Measurements from ENCODE around the gene IL17RA. TPM values are rescaled to one million over a fixed set of nuclear protein-coding genes. Genes with fewer than 3 reads are reported as not detected.

Gene IL17RA
- 0.26 TPM in 1 of 2 replicates, not detected in the other for polyA plus RNA-seq

DNA sequence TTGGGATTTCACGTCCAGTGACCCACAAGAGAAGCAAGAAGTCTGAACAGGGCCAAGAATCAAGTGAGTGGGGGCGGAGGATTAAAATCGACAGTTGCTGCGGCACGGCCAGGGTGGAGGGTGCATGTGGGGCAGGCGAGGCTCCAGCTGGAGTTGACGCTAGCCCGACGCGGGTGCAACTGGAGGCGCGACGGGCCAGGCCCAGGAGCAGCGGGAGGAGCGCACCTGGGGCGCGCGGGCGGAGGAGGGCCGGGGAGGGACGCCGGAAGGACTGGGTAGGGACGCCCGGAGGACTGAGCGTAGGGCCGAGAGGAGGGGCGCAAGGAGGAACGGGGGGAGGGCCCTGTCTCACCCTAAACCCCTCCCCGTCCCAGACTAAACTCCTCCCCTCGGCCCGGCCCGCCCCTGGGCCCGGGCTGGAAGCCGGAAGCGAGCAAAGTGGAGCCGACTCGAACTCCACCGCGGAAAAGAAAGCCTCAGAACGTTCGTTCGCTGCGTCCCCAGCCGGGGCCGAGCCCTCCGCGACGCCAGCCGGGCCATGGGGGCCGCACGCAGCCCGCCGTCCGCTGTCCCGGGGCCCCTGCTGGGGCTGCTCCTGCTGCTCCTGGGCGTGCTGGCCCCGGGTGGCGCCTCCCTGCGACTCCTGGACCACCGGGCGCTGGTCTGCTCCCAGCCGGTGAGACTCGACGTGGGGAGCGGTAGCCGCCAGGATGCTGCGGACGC, at the start of gene IL17RA:
Gene IL17RA, plus strand, starts transcription at position 447 of the 723 bp plus-strand sequence. Its CDS starts 92 bp downstream, at position 539.

DNA sequence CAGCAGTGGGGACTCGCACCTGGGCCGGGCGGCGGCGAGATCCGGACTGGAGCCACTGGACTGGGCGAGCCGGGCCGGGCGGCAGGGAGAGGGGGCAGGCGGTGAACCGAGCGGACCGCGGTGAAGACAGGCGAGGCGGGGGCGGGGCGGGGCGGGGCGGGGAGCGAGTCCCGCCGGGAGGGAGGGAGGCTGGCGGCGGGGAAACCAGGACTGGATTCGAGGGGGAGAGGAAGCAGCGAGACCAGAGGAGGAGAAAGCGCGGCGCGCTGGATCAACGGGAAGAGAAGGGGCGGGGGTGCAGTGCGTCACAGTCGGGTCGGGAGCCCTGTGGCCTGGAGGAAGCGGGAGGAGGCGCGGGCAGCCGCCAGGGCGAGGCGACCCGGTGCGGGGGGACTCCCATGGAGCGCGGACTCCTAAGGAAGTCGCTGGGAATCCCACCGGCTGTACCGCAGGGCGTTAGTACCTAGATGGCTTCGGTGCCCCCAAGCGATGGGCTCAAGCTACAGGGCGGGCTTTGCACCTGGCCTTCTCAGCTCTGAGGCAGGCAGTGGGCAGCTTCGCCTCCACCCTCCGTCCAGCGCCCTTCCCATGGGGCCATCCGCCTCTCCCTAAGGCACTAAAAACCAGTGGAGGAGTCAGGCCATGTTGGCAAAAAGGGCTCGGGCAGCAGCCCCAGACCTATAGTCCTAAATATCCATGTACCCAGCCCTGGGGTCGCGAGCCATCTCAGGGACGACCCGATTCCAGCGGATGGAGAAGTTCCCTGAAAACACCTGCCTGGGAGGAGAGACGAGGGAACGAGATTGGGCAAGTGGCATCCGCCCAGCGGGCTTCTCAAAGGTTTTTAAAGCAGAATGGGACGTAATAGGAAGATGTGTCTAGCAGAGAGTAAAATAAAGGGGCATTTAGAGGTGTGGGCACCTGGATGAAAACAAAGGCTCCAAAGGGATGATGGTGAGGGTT, 36.7 kb downstream of the IL17RA start, which contains the start of gene TMEM121B:
Gene TMEM121B, minus strand, starts transcription at position 128 of the 963 bp plus-strand sequence. CDS start 233 bp downstream, outside the sequence.

GRCh38 chr22:17158568-17159503, 74.0 kb downstream of the IL17RA start, which contains the start of gene HDHD5:
Gene HDHD5, minus strand, starts transcription at chr22:17159277. Its CDS starts 26 bp downstream, at chr22:17159251.

Other genes starting within 250 kb of the IL17RA start
- gene GAB4, start 76.8 kb upstream of the IL17RA start, polyA plus RNA-seq, result not detected in 2 replicates
- gene TMEM121B, start 36.4 kb downstream of the IL17RA start, polyA plus RNA-seq, result 0.10 and 3.7 TPM in 2 replicates
- gene HDHD5, start 74.3 kb downstream of the IL17RA start, polyA plus RNA-seq, result 8.2 and 18.6 TPM in 2 replicates
- gene ADA2, start 134.4 kb downstream of the IL17RA start, polyA plus RNA-seq, result 0.42 and 0.56 TPM in 2 replicates

All from Purkinje cell (primary cell).